ENCODE measurements around the gene SERP2.

GRCh38 chr13:44373601-44374347 is at the start of gene SERP2:
- no peak for TF ChIP-seq CTCF (IDR thresholded peaks at IDR 0.05 in 4 of 5, conservative IDR thresholded peaks at IDR 0.05 in 1 of 5)
- TF ChIP-seq POLR2A (IDR thresholded peaks at IDR 0.05): no peak

All from gastrocnemius medialis (tissue), 4 donors.